Adrenal gland (tissue), 12 donors: ENCODE results near the gene UBQLNL. TPM values are rescaled to one million over a fixed set of nuclear protein-coding genes. Genes with fewer than 3 reads are reported as not detected.

Source experiments
- DNase-seq, 7 donors: peaks; one replicate each; pipeline ENCODE4 v3.0.0-alpha.2; 2019 to 2020
- H3K27ac ChIP-seq, 5 donors: fragments of 200-600 bp; sonication (generic) in 4 of 5; 1 replicate in 3 of 5; 2 replicates in 2 of 5; pipeline versions ENCODE4 v1.5.1 to v1.8.0; 2016 to 2020; ENCODE audit warnings: mild to moderate bottlenecking in 1 of 5
- H3K27me3 ChIP-seq: fragments of 200-600 bp; 2 replicates; pipeline ENCODE4 v1.8.0; 2021
- H3K36me3 ChIP-seq, 2 donors: fragments of 200-600 bp; replicated peaks in 1 of 2; 1 replicate in 1 of 2; 2 replicates in 1 of 2; pipeline versions ENCODE4 v1.5.1 to v1.8.0; 2018 to 2022
- H3K4me1 ChIP-seq, 2 donors: fragments of 200-600 bp; replicated peaks in 1 of 2; 1 replicate in 1 of 2; 2 replicates in 1 of 2; pipeline versions ENCODE4 v1.5.1 to v1.8.0; 2018 to 2021
- H3K4me3 ChIP-seq, 4 donors: fragments of 200-600 bp; sonication (generic) in 3 of 4; one replicate each; pipeline ENCODE4 v1.5.1; 2016 to 2018
- H3K9me3 ChIP-seq, 3 donors: fragments of 200-600 bp; sonication (generic) in 1 of 3; replicated peaks in 1 of 3; 1 replicate in 2 of 3; 2 replicates in 1 of 3; pipeline versions ENCODE4 v1.5.1 to v1.8.0; 2016 to 2021
- POLR2A ChIP-seq, 2 donors: fragments of 450-650 bp; IDR thresholded peaks; one replicate each; pipeline ENCODE4 v1.6.1; 2017; ENCODE audit warnings: antibody characterized with exemption in 2 of 2, mild to moderate bottlenecking in 2 of 2, moderate library complexity in 1 of 2
- WGBS, 4 donors: extraction: QIAGEN DNeasy Blood & Tissue Kit in 2 of 4; methylation state at CpG; one replicate each; pipeline versions ENCODE4 v1.1.5 to v1.1.7; 2013 to 2017; 5-methylcytosine and 5-hydroxymethylcytosine counted together
- intact Hi-C, 2 donors: fragments of 100-400 bp; cut with DNase I; formaldehyde crosslinking; loops; one replicate each; pipeline versions ENCODE4 v1.14.1 to v1.15.0; 2022 to 2023
- polyA plus RNA-seq, 3 donors: library from polyadenylated mRNA; stranded (reverse); fragments of 200-250 nt in 2 of 3; fragments of 350-450 nt in 1 of 3; fragmentation: Illumina TruSeq in 1 of 3; extraction: RNeasy Lipid Tissue Mini Kit (QIAGEN cat#74804) in 1 of 3; gene quantifications; one replicate each; pipeline ENCODE4 v1.2.3, GENCODE V29; 2013 to 2014
- total RNA-seq, 9 donors: library from RNA; depleted of rRNA in 4 of 9; stranded (reverse); fragments of >200 nt in 4 of 9; fragments of 120-200 nt in 1 of 9; fragmentation: NEBNext Ultra II Directional in 1 of 9; extraction: Animal tissue kit (Norgen Biotek cat#: 25700) in 1 of 9; gene quantifications; one replicate each; pipeline versions ENCODE4 v1.1.0 to v1.2.4, GENCODE V29; 2013 to 2023
- TF ChIP-seq, protein P1 (sequence below), 6 experiments: fragments of 450-650 bp in 4 of 6; fragments of 200-600 bp in 2 of 6; sonication (generic) in 1 of 6; IDR thresholded peaks; 1 replicate in 5 of 6; 2 replicates in 1 of 6; pipeline versions ENCODE4 v1.5.1 to v1.8.0; 2016 to 2021; ENCODE audit warnings: antibody characterized with exemption in 6 of 6, mild to moderate bottlenecking in 2 of 6, moderate library complexity in 1 of 6
- donor health status: healthy with polysubstance abuse.
- donor health status: Bipolar disorder and iron deficiency.
- donor health status: DM: yes; HTN: yes; CAD: no.
- donor health status: DM: no; HTN: no; CAD: no.
- donor health status: DM: no; HTN: no; CAD: no.
- donor health status: DM: yes; HTN: yes; CAD: no.

Gene UBQLNL
- total and polyA plus RNA-seq, 12 donors, result 0.26 to 1.4 (median 0.69) TPM; not detected in 1

DNA sequence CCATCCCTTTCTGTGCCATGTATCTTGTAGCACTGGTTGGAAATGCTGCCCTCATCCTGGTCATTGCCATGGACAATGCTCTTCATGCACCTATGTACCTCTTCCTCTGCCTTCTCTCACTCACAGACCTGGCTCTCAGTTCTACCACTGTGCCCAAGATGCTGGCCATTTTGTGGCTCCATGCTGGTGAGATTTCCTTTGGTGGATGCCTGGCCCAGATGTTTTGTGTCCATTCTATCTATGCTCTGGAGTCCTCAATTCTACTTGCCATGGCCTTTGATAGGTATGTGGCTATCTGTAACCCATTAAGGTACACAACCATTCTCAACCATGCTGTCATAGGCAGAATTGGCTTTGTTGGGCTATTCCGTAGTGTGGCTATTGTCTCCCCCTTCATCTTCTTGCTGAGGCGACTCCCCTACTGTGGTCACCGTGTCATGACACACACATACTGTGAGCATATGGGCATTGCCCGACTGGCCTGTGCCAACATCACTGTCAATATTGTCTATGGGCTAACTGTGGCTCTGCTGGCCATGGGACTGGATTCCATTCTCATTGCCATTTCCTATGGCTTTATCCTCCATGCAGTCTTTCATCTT, 27.6 kb downstream of the UBQLNL start:
- H3K27ac ChIP-seq, result no peak overlapping the region
- intact Hi-C loops, result no loop called here
- DNase-seq, result no peak
- no peaks in the 10 kb centered on the region for H3K27me3 ChIP-seq
- no peaks in the 10 kb centered on the region for H3K4me1 ChIP-seq
- H3K9me3 ChIP-seq, result no peaks in the 10 kb centered on the region
- 89 to 96% (median 92%) methylated on average over 4 of the region's 4 CpGs for WGBS, 4 donors
- TF ChIP-seq, protein P1, sequence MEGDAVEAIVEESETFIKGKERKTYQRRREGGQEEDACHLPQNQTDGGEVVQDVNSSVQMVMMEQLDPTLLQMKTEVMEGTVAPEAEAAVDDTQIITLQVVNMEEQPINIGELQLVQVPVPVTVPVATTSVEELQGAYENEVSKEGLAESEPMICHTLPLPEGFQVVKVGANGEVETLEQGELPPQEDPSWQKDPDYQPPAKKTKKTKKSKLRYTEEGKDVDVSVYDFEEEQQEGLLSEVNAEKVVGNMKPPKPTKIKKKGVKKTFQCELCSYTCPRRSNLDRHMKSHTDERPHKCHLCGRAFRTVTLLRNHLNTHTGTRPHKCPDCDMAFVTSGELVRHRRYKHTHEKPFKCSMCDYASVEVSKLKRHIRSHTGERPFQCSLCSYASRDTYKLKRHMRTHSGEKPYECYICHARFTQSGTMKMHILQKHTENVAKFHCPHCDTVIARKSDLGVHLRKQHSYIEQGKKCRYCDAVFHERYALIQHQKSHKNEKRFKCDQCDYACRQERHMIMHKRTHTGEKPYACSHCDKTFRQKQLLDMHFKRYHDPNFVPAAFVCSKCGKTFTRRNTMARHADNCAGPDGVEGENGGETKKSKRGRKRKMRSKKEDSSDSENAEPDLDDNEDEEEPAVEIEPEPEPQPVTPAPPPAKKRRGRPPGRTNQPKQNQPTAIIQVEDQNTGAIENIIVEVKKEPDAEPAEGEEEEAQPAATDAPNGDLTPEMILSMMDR (IDR thresholded peaks at IDR 0.05), result no peak
- no peak for TF ChIP-seq POLR2A (IDR thresholded peaks at IDR 0.05)
- no peaks in the 10 kb centered on the region for H3K36me3 ChIP-seq
- no peak overlapping the region for H3K4me3 ChIP-seq

DNA sequence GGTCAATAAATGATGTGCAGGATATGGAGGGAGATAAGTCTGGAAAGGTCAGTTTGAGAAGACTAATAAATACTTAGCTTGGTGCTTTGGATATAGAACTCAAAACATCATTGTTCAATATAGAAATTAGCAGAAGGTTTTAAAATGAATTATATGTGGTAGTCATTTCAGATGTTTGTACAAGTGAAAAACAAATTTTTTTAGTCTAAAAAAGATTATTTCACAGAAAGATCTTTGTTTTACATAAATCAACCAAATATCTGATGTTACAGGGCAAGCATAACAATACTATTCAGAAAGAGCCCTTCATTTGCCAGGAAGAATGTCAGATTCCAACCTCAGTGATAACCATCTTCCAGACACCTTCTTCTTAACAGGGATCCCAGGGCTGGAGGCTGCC, 28.1 kb downstream of the UBQLNL start, which contains the start of gene OR52D1:
Gene OR52D1 (plus strand): TSS at position 301 of the 400 bp plus-strand sequence. CDS start 22 bp downstream, at position 323.
- Histone ChIP-seq H3K4me1 (no peaks in the 10 kb centered on the region), H3K9me3 (no peaks in the 10 kb centered on the region), H3K27ac (no peak within 1 kb of the TSS), H3K36me3 (no peaks in the 10 kb centered on the region), H3K27me3 (no peaks in the 10 kb centered on the region), H3K4me3 (no peak within 1 kb of the TSS)
- DNase-seq, result no peak
- TF ChIP-seq, protein P1 (IDR thresholded peaks at IDR 0.05), result no peak
- no peak for TF ChIP-seq POLR2A (IDR thresholded peaks at IDR 0.05)
- intact Hi-C loops, result no loop called here

DNA sequence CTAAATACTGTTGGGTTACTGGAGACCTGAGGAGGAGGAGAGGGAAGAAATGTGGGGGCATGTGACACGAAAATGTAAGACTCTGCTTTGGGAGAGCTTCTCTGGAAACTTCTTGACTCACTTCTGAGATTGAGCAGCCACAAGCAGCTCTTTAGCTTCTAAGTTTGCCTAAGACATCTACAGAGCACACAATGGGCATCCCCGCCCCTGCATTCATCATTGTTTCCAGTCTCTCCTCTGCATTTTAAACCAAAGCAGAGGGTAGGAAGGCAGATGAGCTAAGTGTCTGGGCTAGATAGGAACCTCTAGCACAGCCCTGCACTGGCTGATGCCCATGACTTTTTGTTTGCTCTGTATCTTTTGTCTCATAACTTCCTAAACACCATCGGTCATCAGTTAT, 30.1 kb downstream of the UBQLNL start:
- no peaks in the 10 kb centered on the region for H3K4me1 ChIP-seq
- DNase-seq, result no peak
- no peaks in the 10 kb centered on the region for H3K36me3 ChIP-seq
- H3K27ac ChIP-seq, result no peak overlapping the region
- intact Hi-C loops, result no loop called here
- WGBS, 4 donors, result 70 to 78% (median 73%) methylated on average over 3 of the region's 3 CpGs
- H3K9me3 ChIP-seq, result no peaks in the 10 kb centered on the region
- H3K4me3 ChIP-seq, result no peak overlapping the region
- no peaks in the 10 kb centered on the region for H3K27me3 ChIP-seq
- TF ChIP-seq, protein P1 (IDR thresholded peaks at IDR 0.05), result no peak
- TF ChIP-seq POLR2A (IDR thresholded peaks at IDR 0.05), result no peak

DNA sequence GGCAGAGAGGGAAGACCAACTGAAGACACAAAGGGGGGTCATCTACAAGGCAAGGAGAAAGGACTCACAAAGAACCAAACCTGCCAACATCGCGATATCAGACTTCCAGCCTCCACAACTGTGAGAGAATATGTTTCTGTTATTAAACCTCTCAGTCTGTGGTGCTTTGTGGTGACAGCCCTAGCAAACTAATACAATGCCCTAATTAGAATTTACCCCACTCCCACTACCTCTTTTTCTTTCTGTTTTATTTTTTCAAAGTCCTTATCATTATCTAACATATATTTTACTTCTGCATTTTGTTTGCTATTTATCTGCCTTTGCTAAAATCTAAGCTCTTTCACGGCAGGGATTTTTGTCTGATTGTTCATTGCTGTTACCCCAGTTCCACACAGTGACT, 30.5 kb downstream of the UBQLNL start:
- no peaks in the 10 kb centered on the region for H3K4me1 ChIP-seq
- H3K4me3 ChIP-seq, result no peak overlapping the region
- H3K36me3 ChIP-seq, result no peaks in the 10 kb centered on the region
- no peaks in the 10 kb centered on the region for H3K9me3 ChIP-seq
- 82 to 88% (median 86%) methylated on average over 3 of the region's 3 CpGs for WGBS, 4 donors
- intact Hi-C loops, result no loop called here
- TF ChIP-seq, protein P1 (IDR thresholded peaks at IDR 0.05), result no peak
- TF ChIP-seq POLR2A (IDR thresholded peaks at IDR 0.05), result no peak
- H3K27ac ChIP-seq, result no peak overlapping the region
- DNase-seq, result no peak
- no peaks in the 10 kb centered on the region for H3K27me3 ChIP-seq
